DND-41 (cell line): Measurements from ENCODE around the gene SET.

Source experiments
- CTCF ChIP-seq: IDR thresholded peaks from 2 replicates; pipeline ENCODE4 v1.5.1; 2012; ENCODE audit warnings: borderline replicate concordance, low read length, moderate library complexity, mild to moderate bottlenecking; ENCODE audit not compliant: poor library complexity, severe bottlenecking; ENCODE audit errors: extremely low read depth
- EZH2 ChIP-seq: IDR thresholded peaks from 3 replicates; pipeline ENCODE4 v1.6.1; 2012; ENCODE audit warnings: borderline replicate concordance, low read depth, mild to moderate bottlenecking, moderate library complexity, low read length, inconsistent platforms; ENCODE audit not compliant: severe bottlenecking

GRCh38 chr9:128651798-128652197 lies 37.2 kb upstream of the SET start:
- TF ChIP-seq CTCF (no peak), EZH2 (no peak)
